ENCODE results near the gene SLC19A1.

Gene SLC19A1

GRCh38 chr21:45478115-45478801 lies 64.0 kb downstream of the SLC19A1 start:
- ATAC-seq (peak; percentile 55), DNase-seq (peak; percentile 81)
- Mint-ChIP-seq H3K27ac (peak overlapping the region; percentile 87), H3K4me1 (peaks cover 35% of the 10 kb centered on the region), H3K4me3 (peak overlapping the region; percentile 73), H3K36me3 (ENCODE audit: low read depth) (no peaks in the 10 kb centered on the region), H3K9me3 (no peaks in the 10 kb centered on the region), H3K27me3 (no peaks in the 10 kb centered on the region)

- DNase-seq (no peak), ATAC-seq (no peak)
- Mint-ChIP-seq H3K4me1 (peaks cover 30% of the 10 kb centered on the region), H3K4me3 (peak overlapping the region; percentile 73), H3K27me3 (no peaks in the 10 kb centered on the region), H3K27ac (peak overlapping the region; percentile 87), H3K36me3 (ENCODE audit: low read depth) (no peaks in the 10 kb centered on the region), H3K9me3 (no peaks in the 10 kb centered on the region)
Measured at GRCh38 chr21:45477176-45478114, 64.8 kb downstream of the SLC19A1 start.

DNA sequence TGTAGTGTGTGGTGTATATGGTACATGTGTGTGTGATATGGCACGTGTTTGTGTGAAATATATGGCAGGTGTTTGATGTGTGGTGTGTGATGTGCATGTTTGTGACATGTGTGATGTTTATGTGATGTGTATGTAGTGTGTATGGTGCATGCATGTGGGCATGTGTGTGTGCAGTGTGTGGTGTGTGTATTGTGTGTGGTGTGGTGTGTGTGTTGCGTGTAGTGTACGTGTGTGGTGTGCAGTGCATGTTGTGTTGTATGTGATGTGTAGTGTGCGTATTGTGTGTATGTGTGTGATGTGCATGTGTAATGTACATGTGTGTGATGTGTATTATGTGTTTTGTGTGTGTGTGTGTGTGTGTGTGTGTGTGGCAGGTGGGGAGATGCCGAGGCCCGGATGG lies 65.7 kb downstream of the SLC19A1 start:
- ATAC-seq (no peak), DNase-seq (no peak)
- Mint-ChIP-seq H3K4me3 (no peak overlapping the region), H3K27me3 (no peaks in the 10 kb centered on the region), H3K4me1 (peaks cover 26% of the 10 kb centered on the region), H3K36me3 (ENCODE audit: low read depth) (no peaks in the 10 kb centered on the region), H3K9me3 (no peaks in the 10 kb centered on the region), H3K27ac (peak overlapping the region; percentile 24)

DNA sequence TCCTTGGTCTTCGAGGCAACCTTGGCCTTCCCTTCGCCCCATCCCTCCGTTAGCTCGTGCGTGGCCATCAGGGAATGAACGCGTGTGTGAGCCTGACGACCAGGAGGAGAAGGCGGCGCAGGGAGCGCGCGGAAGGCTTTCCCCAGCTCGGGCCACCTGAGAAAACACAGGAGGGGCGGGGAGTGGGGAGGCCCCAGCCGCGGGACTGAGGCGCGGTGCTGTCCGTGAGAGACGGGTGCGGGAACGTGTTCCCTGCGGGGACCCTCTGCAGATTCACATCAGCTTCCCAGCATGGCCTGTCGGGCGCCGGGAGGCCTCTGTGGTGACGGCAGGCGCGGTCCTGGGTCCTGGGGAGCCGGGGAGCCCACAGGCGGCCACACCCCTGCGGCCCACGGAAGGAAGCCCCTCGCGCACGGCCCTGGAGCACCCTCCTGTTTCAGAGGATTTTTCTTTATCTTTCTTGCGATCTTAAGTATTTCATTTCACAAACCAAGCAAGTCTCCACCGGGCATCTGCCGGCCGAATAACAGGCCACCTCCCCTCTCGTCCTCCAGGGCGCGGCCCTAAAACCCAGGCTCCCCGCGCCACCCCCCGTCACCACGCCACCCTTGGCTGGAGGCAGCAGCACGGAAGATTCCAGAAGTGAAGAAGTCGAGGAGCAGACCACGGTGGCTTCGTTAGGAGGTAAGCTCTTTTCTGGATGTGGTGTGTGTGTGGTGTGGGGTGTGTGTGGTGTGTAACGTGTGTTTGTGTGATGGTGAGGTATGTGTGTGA lies 66.3 kb downstream of the SLC19A1 start:
- Mint-ChIP-seq H3K9me3 (no peaks in the 10 kb centered on the region), H3K4me1 (peaks cover 32% of the 10 kb centered on the region), H3K27me3 (no peaks in the 10 kb centered on the region), H3K4me3 (no peak overlapping the region), H3K27ac (no peak overlapping the region), H3K36me3 (ENCODE audit: low read depth) (no peaks in the 10 kb centered on the region)
- DNase-seq: no peak
- ATAC-seq: no peak

GRCh38 chr21:45475004-45475685 lies 67.1 kb downstream of the SLC19A1 start:
- no peak for ATAC-seq
- no peaks in the 10 kb centered on the region for H3K9me3 Mint-ChIP-seq
- H3K27me3 Mint-ChIP-seq: no peaks in the 10 kb centered on the region
- no peaks in the 10 kb centered on the region for H3K36me3 Mint-ChIP-seq (ENCODE audit: low read depth)
- DNase-seq: no peak
- H3K4me3 Mint-ChIP-seq: no peak overlapping the region
- H3K4me1 Mint-ChIP-seq: peaks cover 37% of the 10 kb centered on the region
- no peak overlapping the region for H3K27ac Mint-ChIP-seq

- peaks cover 36% of the 10 kb centered on the region for H3K4me1 Mint-ChIP-seq
- no peak overlapping the region for H3K27ac Mint-ChIP-seq
- no peak for DNase-seq
- no peak for ATAC-seq
- no peaks in the 10 kb centered on the region for H3K9me3 Mint-ChIP-seq
- H3K4me3 Mint-ChIP-seq: no peak overlapping the region
- H3K36me3 Mint-ChIP-seq (ENCODE audit: low read depth): no peaks in the 10 kb centered on the region
- H3K27me3 Mint-ChIP-seq: no peaks in the 10 kb centered on the region
Measured at GRCh38 chr21:45474323-45474950, 67.8 kb downstream of the SLC19A1 start.

DNA sequence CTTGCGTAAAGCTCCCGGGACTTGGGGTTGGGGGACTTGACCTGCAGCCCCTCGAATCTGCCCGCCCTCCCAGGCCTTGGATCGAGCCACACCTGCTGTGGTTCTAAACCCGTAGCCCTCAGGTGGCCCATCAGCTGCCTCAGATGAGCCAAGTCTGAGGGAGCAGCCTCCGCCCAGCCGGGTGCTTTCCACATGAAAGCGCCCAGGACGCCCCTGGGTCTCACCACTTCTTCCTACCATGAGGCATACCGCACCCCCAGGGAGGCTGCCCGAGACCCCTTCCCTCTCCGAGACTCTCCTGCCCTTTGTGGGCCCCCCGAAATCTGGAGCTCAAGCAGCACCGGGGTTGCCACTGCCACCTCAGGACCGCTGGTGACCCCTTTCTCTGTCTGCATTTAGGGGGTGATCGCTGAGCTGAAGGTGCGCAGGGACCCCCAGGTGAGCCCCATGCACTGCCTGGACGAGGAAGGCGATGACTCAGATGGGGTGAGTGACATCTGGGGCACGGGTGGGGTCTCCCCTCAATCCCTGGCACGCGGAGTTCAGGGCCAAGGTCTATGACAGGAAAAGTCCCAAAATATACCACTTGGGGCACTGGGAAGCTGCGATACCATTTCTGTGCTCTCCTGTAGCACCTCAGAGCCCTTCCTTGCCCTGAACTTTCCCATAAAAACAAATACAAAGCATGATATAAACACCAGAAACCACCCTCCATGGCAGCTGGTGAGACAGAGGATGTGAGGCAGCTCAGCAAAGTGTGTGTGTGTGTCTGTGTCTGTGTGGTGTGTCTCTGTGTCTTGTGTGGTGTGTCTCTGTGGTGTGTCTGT lies 68.5 kb downstream of the SLC19A1 start:
- H3K9me3 Mint-ChIP-seq: no peaks in the 10 kb centered on the region
- no peaks in the 10 kb centered on the region for H3K36me3 Mint-ChIP-seq (ENCODE audit: low read depth)
- H3K4me3 Mint-ChIP-seq: no peak overlapping the region

DNA sequence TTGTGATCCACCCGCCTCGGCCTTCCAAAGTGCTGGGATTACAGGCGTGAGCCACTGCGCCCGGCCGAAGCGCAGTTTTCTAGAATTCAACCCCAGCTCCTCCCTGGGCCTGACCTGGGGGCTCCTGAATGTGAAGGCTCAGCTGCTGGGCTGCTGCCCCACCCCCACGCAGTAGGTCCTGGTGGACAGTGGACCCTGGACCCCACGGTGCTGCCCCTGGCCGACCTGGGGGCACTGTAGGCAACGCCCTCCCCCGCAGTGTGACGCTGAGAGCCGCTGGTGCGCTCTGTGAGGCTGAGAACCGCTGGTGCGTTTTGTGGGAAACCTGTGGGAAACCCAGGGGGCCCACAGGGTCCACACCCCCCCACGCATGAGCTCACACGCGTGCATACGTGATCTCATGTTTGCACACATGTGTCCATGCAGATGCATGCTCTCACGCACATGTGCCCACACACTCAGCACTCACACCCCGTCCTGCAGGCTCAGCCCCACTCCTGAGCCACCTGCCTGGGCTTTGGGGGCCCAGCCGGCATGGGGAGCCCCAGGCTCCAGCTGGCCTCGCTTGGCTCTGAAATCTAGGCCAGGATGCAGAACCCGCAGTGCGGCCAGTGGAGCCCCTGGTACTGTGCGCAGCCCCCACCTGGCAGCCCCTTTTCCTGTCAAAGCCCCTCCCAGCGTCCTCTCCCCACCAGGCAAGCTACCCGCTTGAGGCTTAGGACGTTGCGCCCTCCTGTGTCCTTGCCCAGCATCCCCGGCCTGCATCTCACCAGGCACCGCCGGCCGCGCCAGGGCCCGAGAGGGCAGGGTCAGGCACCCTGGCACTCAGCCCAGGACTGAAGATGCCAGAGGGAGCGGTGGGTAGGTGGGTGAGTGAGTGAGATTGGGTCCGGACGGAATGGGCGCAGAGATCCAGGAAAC lies 69.5 kb downstream of the SLC19A1 start:
- no peak for DNase-seq
- H3K27me3 Mint-ChIP-seq: no peaks in the 10 kb centered on the region
- H3K36me3 Mint-ChIP-seq (ENCODE audit: low read depth): no peaks in the 10 kb centered on the region
- ATAC-seq: no peak
- H3K4me1 Mint-ChIP-seq: peaks cover 20% of the 10 kb centered on the region
- no peak overlapping the region for H3K4me3 Mint-ChIP-seq
- H3K9me3 Mint-ChIP-seq: no peaks in the 10 kb centered on the region
- no peak overlapping the region for H3K27ac Mint-ChIP-seq

More for the DNA sequence above, 68.5 kb downstream of the SLC19A1 start:
- no peak overlapping the region for H3K27ac Mint-ChIP-seq
- H3K27me3 Mint-ChIP-seq: no peaks in the 10 kb centered on the region
- ATAC-seq (no peak), DNase-seq (no peak)
- peaks cover 29% of the 10 kb centered on the region for H3K4me1 Mint-ChIP-seq

DNA sequence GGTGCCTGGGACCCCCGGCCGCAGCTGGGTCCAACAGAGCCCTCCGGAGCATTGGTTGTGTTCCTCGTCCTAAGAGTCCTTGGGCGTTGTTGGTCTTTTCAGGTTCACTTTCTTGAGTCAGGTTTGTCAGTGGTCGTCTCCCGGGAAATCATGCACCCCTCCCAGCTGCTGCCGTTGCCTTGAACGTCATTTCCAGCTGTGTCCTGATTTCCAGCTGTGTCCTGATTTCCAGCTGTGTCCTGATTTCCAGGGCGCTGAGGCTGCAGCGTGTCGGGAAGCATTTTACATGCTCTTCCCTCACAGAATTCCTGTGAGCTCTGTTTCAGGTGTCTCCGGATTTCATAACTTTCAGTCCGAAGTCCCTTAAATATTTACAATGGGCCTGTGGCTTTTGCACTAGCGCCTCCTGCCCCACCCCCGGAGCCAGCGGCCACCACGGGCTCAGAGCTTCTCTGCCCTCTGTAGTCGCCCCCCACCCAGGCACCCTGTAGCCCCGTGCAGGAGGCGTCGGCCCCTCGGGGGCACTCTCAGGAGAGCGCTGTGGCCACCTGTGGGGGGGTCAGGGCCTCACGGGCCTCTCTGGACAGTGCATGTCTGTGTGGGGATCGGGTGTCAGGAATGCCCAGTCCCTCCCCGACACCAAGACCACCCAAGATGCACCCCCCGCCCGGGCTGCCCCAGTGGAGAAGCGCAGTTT lies 70.6 kb downstream of the SLC19A1 start:
- no peak for DNase-seq
- no peak for ATAC-seq
- no peaks in the 10 kb centered on the region for H3K36me3 Mint-ChIP-seq (ENCODE audit: low read depth)
- no peak overlapping the region for H3K27ac Mint-ChIP-seq
- no peaks in the 10 kb centered on the region for H3K9me3 Mint-ChIP-seq
- no peak overlapping the region for H3K4me3 Mint-ChIP-seq
- H3K27me3 Mint-ChIP-seq: no peaks in the 10 kb centered on the region
- peaks cover 18% of the 10 kb centered on the region for H3K4me1 Mint-ChIP-seq

DNA sequence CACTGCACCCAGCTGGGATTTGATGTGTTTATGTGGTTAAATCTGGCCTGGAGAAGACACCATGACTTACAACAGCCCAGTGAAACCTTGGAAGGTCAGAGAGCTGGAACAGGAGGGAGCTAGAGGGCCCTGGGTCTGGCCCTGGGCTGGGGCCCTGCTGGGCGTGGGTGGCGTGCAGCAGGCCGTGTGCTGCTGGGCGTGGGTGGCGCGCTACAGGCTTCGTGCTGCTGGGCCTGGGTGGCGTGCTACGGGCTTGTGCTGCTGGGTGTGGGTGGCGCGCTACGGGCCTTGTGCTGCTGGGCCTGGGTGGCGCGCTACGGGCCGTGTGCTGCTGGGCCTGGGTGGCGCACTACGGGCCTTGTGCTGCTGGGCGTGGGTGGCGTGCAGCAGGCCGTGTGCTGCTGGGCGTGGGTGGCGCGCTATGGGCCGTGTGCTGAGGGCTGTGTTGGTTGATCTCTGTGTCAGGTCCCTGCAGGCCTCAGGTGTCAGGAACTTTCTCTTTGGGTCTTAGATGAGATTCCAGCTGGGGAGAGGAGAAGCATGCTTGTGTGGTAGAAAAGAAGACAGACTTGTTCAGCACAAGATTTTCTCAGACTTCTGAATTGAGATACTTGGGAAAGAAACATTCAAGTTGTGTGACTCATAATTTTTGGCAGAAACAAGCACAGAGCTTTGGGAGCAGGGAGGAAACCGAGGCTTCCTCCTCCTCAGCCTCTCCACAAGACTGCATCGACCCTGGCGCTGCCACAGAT lies 71.3 kb downstream of the SLC19A1 start:
- DNase-seq: no peak
- H3K27ac Mint-ChIP-seq: peak overlapping the region; percentile 68
- no peaks in the 10 kb centered on the region for H3K27me3 Mint-ChIP-seq
- peaks cover 15% of the 10 kb centered on the region for H3K4me1 Mint-ChIP-seq
- H3K4me3 Mint-ChIP-seq: no peak overlapping the region
- peak; percentile 66 for ATAC-seq
- H3K36me3 Mint-ChIP-seq (ENCODE audit: low read depth): no peaks in the 10 kb centered on the region
- H3K9me3 Mint-ChIP-seq: no peaks in the 10 kb centered on the region

DNA sequence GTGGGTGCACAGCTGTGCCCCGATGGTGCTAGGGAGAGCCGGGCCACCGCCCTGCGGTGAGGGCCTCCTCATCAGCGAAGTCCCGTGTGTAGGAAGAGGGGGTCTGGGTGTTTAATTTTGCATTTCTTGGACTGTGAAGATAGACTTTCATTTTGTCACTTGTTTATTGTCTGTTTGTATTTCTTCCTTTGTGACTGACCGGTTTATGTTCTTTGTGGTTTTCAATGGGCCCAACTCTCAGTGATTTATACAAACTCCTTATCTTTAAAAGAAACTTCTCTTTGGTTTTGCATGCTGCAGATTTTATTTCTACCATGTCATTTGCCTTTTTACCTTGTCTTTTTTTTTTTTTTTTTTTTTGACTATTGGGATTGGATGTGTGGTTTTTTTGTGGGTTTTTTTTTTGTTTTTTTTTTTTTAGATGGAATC lies 72.1 kb downstream of the SLC19A1 start:
- Mint-ChIP-seq H3K4me1 (peaks cover 15% of the 10 kb centered on the region), H3K27me3 (peaks cover 4% of the 10 kb centered on the region), H3K4me3 (no peak overlapping the region), H3K36me3 (ENCODE audit: low read depth) (no peaks in the 10 kb centered on the region), H3K9me3 (no peaks in the 10 kb centered on the region), H3K27ac (no peak overlapping the region)
- ATAC-seq: no peak
- DNase-seq: no peak

All from activated naive CD8-positive, alpha-beta T cell treated with anti-CD3 and anti-CD28 coated beads, Interleukin-2, amount 50 U/mL, for 24 hours (primary cell).